Right lung (tissue), 5 donors: ENCODE results near the gene MKNK1. TPM values are rescaled to one million over a fixed set of nuclear protein-coding genes. Genes with fewer than 3 reads are reported as not detected.

Source experiments
- DNase-seq, 2 donors: peaks; one replicate each; pipeline ENCODE4 v3.0.0-alpha.2; 2013
- polyA plus RNA-seq, 5 donors: library from polyadenylated mRNA; unstranded; fragments of 120-200 nt; gene quantifications; one replicate each; pipeline versions ENCODE4 v1.2.1 to v1.2.3, GENCODE V29; 2013; ENCODE audit warnings: inconsistent platforms in 1 of 5, low replicate concordance in 1 of 5; ENCODE audit not compliant: insufficient read length in 5 of 5, insufficient read depth in 1 of 5

Gene MKNK1
- polyA plus RNA-seq, 5 donors, result 44.7 to 53.9 (median 48.2) TPM

DNA sequence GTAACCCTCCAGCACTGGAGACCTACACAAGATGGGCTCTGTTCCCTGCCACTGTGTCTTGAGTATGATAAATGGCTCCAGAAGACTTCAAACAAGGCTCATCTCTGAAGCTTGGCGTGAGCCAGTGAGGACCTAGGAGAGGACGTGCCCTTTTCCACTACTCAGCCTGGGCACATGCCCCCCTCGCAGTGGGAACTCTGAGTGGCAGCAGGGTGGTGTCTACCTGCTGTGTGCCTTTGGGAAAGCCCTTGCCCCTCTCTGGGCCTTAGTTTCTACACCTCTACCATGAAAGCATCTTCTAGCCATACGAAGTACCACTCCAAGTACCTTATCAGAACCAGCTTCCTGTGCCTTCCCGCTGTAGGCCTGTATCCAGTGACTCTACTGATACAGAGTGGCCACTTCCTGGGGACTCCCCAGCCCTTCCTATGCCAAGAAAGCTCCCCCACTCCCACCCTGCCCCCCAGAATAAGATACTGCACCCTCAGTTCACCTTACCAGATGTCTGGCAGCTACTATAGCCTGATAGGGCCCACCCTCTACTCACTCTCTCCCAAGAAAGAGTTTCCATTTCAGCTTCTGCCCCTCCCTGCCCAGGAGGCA lies 15.7 kb upstream of the MKNK1 start:
- DNase-seq, result no peak

DNA sequence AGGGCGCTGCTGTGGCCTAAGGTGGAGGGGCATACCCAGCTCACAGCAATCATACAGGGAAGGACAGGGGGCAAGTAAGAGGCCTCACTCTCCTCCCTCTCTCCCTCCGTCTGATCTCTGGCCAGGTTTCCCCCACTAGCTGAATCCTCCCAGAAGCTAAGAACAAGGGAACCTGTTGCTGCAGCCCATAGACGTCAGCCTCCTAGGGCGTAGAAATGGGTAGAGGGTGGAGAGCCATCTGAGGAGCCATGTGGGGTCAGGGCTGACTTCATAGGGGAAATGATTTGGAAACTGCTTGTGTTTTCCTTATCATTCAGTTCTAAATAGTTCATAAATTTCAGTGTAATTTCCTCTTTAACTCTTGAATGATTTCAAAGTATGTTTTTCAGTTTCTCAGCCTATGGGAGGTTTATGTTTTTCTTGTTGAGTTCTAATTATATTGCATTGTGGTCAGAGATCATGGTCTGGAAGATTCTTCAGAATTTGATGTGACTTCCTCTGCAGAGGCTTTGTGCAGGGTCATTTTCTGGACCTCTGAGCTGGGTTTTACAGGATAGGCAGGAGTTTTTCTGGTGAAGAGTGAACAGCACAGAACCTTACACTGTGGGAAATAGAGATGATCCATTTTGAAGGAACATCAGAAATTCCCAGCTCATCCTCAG lies 14.8 kb upstream of the MKNK1 start:
- no peak for DNase-seq

DNA sequence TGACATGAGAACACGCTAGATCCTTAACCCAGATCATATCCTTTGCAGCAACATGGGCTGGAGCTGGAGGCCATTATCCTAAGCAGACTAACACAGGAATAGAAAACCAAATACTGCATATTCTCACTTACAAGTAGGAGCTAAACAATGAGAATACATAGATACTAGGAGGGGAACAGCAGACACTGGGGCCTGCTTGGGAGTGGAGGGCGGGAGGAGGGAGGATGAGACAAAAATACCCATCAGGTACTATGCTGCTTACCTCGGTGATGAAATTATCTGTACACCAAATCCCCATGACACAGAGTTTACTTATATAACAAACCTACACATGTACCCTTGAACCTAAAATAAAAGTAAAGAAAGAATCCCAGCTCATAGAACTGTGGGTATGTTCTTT lies 13.8 kb upstream of the MKNK1 start:
- no peak for DNase-seq

DNA sequence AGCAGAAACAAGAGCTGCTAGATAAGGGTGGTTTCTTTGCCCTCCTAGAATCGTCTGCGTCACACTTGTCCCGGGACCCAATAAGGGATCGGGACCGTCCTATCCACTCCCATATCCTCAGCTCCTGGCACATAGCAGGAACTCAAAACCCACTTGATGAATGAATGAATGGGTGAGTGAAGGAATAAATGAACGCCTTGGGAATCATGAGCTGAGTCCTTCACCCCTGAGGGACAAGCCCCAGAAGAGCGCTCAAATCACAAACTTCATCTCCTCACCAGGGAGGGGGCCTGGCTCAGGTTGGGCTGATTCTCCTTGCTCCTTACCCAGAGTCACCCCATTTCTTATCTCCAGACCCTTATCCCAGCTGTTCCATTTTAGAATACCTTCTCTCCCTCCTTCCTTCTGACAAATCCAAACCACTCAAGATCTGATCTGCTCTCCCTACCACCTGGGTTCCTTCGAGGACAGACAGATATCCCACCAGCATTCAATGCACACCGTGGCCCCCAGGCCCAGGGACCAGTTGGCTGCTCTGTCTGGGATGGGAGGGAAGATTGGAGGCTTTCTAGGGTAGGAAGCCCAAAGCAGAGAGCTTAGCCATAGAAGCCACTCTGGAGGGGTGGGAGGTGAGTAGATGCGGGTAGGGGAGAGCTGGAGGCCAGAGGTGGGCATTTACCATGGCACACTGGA lies 13.2 kb upstream of the MKNK1 start:
- DNase-seq, result no peak

- DNase-seq, result peak; percentile 71 to 76
These were observed 12.4 kb upstream of the MKNK1 start, which contains the start of gene MOB3C for GRCh38 chr1:46616277-46617107. TSS of gene MOB3C (minus strand) at chr1:46616811. CDS start at chr1:46613321, 3,490 bp downstream.

- no peak for DNase-seq
These were observed 11.7 kb upstream of the MKNK1 start for GRCh38 chr1:46615735-46616134.

- no peak for DNase-seq
These were observed 11.0 kb upstream of the MKNK1 start for GRCh38 chr1:46615088-46615487.

- no peak for DNase-seq
These were observed 10.5 kb upstream of the MKNK1 start for GRCh38 chr1:46614604-46614984.

- DNase-seq, result peak; percentile 83 to 86
These were observed 9.9 kb upstream of the MKNK1 start for GRCh38 chr1:46613661-46614603.

DNA sequence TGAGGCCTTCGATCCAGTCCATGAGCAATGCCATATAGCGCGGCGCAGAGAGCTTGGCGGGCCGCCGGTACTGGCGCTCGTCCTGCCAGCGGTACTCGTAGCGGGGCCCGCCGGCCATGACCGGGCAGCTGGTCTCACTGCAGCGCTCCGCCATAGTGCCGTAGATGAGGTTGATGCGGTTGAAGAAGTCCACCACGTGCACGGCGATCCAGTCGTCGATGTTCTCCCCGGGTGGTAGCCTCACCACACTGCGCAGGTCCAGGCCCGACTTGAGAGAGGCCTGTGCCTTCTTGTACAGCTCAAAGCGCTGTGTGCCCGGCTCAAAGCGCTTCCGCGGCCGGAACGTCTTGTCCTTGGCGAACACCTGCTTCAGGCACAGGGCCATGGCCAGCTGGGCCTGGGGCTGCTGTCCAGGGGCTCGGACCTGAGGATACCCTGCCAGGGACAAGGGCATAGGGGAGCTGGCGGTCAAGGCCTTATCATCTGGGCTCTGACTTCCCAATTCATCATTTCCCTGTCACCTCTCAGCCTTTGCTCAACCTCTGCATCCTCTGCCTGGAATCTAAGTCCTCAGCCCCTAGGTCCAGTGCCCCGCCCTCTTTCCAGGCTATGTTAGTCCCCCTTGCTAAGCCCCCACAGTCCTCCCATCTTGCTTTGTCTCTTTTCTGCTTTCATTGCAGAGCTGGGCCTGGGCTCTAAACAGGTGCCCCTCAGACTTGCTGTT lies 9.0 kb upstream of the MKNK1 start:
- DNase-seq, result no peak

DNA sequence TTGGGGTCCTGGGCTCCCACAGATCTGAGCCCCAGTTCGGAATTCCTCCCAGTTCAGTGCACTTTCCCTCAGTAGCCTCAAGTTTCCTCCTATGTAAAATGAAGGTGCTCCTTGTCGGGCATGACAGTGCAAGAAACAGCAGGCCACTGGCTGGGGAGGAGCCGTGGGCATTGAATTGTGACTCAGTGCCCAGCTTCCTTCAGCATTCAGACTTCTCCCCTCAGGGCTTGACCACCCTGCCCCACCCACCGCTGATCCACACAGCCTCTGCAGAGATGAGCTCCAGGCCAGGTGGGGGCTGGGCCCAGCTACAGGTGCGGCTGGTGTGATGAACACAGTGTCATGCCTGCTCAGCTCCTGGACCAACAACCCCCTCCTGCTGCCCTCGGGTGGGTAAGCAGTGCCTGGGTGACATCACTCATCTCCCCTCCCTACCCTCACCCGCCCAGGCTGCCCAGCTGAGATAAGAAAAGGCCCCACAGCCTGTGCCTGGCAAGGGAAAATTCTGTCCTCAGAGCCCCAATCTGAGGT lies 7.7 kb upstream of the MKNK1 start:
- DNase-seq, result no peak

DNA sequence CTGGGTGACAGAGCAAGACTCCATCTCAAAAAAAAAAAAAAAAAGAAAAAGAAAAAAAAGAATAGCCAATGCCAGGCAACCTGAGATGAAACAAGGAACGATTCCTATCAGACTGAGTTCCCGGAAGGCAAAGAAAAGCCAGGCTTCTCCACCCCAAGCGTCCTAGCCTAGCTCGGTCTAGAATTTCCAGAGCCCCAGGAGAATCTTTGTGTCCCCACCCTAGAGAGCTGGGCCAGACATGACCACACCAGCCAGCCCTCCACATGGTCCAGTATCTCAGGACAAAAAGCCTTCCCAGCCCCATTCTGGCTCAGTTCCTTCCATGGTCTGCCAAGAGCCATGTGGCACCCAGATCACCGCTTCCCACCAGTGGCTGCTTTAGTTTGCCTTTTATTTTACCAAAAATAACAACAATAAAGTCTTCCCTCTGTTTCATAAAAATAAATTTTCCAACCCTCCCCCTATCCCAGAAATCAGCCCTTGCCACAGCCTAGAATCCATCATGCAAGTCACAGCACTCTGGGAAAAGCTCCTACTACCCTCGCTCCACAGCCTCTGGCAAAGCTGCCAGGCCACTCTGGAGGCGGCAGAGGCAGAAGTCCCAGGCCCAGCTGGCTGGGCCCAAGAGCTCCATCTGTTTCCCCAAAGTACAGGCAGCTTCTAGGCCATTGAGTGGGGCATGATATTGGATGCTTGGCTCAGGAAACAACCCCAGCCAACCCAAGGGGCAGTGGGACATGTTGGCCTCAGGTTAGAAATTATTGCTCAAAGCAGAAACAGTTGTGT lies 3.5 kb upstream of the MKNK1 start:
- no peak for DNase-seq

DNA sequence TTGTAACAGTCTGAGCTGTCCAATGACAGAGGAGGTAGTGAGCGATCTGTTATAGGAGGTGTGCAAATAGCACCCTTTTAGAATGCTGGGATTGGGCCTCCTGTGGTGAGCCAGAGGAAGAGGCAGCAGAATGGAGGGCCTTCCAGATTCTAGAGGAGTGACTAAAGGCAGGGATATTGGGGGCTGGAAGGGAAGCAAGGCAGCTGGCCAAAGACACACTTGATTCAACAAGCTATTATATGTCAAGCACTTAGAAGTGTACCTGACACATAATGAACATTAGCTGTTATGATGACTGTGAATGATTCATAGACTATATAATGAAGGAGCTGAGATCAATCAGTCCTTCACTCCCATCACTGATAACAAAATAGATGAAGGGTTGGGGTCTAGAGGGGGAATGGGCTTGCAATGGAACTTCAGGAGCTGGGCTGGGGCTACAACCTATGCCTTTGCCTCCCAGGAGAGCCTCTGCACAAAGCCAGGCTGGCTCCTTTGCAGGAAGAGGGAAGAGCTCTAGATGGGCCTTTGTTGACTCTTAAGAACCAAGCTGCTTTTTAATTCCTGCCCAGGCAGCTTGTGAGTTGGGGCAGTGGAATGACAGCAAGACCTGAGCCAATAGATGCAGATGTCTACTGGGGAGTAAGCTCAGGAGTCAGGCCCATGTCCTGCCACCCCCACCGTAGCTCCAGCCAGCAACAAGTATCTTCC lies 2.3 kb upstream of the MKNK1 start:
- DNase-seq, result no peak

DNA sequence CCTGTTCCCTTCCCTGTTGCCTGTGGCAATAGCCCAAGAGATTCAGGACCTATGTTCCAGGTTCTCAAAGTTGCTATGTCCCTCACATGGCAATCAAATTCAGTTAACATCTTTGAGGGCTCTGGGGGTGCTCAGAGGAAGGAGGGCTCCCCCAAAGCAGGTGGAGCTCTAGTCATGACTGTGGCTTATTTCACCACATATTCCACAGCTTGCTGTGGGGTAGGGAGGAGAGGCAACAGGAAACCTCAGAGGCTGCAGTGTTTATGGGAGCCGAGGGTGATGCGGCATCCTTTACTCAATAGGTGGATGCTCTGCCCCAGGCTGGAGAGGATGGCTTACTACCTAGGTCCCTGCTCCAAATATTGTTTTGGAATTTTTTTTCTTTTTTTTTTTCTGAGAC lies 1.2 kb upstream of the MKNK1 start:
- no peak for DNase-seq

- DNase-seq, result no peak
These were observed 599 bp downstream of the MKNK1 start for GRCh38 chr1:46603481-46603857.

DNA sequence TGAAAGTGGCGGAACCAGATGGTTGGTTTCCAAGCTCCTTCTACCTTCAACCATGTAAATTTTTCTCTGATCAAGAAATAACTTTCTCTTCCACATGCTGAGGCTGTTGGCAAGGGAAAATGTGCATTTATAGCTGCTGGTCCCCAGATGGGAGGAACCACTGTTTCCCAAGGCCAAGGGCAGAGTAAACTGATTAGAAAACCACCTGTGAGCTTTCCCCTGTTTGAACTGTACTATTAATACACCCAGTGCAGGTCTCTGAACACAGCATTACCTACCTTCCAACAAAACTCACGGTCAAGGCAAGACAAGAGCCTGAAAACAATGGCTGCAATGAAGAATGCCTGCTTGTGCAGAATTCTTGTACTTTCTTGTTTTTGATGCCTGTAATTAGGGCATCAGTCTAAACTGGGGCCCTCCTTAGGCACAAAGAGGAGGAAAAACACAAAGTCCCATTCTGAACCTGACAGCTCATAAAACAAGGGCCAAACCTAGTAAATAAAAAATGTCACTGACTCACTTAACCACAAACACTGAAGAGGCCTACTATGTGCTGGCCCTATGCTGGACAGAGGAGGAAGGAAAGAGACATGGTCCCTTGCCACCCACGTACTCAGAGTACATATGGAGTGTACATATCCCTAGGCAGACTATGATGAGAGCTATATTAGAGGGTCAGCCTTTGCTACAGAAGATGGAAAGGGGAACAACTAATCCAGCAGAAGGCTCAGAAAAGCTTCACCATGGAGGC lies 2.6 kb downstream of the MKNK1 start:
- no peak for DNase-seq

DNA sequence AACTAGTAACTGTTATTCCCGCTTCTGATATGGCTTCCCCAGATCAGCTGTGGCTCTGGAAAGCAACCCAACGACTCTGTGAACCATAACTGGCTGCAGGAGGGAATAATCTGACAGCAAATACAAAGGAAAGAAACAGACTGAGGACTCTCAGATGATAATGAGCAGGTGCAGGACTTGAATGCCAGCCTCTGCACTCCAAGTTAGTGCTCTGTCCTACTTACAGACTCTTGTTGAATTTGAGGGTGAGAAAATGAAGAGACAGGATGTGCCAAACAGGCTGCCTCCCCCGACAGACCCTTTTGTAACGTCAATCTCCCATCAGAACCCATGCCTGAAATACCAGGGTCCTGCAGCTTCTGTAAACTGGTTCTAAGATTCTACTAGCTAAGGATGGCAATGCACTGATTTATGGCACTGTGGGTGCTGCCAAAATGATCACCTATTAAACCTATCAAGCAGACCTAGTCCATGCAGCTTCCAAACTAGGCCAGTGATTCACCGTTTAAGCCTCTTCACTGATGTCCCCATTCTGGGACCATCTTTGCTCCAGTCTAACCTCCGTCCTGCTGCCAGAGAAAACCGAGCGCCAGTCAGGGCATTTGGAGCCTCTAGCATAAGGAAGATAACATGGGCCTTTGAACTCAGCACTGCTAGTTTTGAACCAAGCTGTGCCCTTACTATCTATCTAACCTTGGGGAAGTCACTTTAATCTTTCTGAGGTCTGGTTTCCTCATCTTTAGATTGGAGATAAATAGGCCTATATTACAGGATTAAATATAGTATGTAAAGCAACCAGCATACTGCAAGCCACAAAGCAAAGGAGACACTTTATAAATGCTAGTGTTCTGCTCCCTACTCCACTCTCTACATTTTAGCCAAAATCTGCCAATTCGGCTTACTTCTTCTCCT lies 4.8 kb downstream of the MKNK1 start:
- DNase-seq, result no peak
